PC-3 (cell line): Measurements from ENCODE around the gene DHRS3. TPM values are rescaled to one million over a fixed set of nuclear protein-coding genes. Genes with fewer than 3 reads are reported as not detected.

Experiments
- ATAC-seq: fragments of 200-7000 bp; cut with Tn5 transposase; 2 replicates; pipeline ENCODE4 v1.9.1; 2020; ENCODE audit warnings: mild to moderate bottlenecking, moderate library complexity
- BruUV-seq: library from RNA; stranded (reverse); fragments of 400-500 nt; replicated peaks from 2 replicates; lab custom pipeline; 2021; lab: Mats Ljungman, UMichigan
- CTCF ChIA-PET: fragments of 300-600 bp; sonication (Branson Sonifier 250); formaldehyde crosslinking; loops from one replicate; lab custom pipeline; 2022; ENCODE audit warnings: antibody characterized with exemption; lab: Charles Lee
- POLR2A ChIA-PET: fragments of 300-600 bp; sonication (Branson Sonifier 250); formaldehyde crosslinking; loops from one replicate; lab custom pipeline; 2022; ENCODE audit warnings: antibody characterized with exemption; ENCODE audit not compliant: unreplicated experiment; lab: Charles Lee
- DNase-seq: peaks from one replicate; pipeline ENCODE4 v3.0.0-alpha.2; 2015
- H2AFZ ChIP-seq: fragments of 300-600 bp; sonication (generic); 2 replicates; pipeline ENCODE4 v1.6.0; 2016; ENCODE audit warnings: antibody characterized with exemption, low read length
- H3F3A ChIP-seq: fragments of 300-600 bp; sonication (generic); one replicate; pipeline ENCODE4 v1.6.0; 2017; ENCODE audit warnings: antibody characterized with exemption, low read length, control low read depth, mild to moderate bottlenecking; ENCODE audit not compliant: unreplicated experiment
- H3K27ac ChIP-seq: fragments of 300-600 bp; sonication (generic); 2 replicates; pipeline ENCODE4 v1.5.1; 2016; ENCODE audit warnings: mild to moderate bottlenecking, low read length
- H3K27me3 ChIP-seq: fragments of 300-600 bp; sonication (generic); 2 replicates; pipeline ENCODE4 v1.6.1; 2016; ENCODE audit warnings: low read length, mixed read lengths
- H3K36me3 ChIP-seq: fragments of 300-600 bp; sonication (generic); 2 replicates; pipeline ENCODE4 v1.6.1; 2016; ENCODE audit warnings: low read depth, mixed run types, low read length, mixed read lengths
- H3K4me1 ChIP-seq: fragments of 300-600 bp; sonication (generic); 2 replicates; pipeline ENCODE4 v1.5.1; 2016; ENCODE audit warnings: low read length; ENCODE audit not compliant: insufficient read depth
- H3K4me2 ChIP-seq: fragments of 300-600 bp; sonication (generic); 2 replicates; pipeline ENCODE4 v1.6.0; 2016; ENCODE audit warnings: low read length
- H3K4me3 ChIP-seq: fragments of 300-600 bp; sonication (generic); 2 replicates; pipeline ENCODE4 v1.5.1; 2016; ENCODE audit warnings: mild to moderate bottlenecking, low read length, mixed read lengths
- H3K79me2 ChIP-seq: fragments of 300-600 bp; sonication (generic); 2 replicates; pipeline ENCODE4 v1.6.1; 2017; ENCODE audit warnings: low read length, mixed read lengths
- H3K9ac ChIP-seq: fragments of 300-600 bp; sonication (generic); 2 replicates; pipeline ENCODE4 v1.6.0; 2016; ENCODE audit warnings: mild to moderate bottlenecking, low read length
- H3K9me2 ChIP-seq: fragments of 300-600 bp; sonication (generic); replicated peaks from 2 replicates; pipeline ENCODE4 v1.6.1; 2016; ENCODE audit warnings: mixed run types, low read length, mixed read lengths
- H3K9me3 ChIP-seq: fragments of 300-600 bp; sonication (generic); 2 replicates; pipeline ENCODE4 v1.6.1; 2016; ENCODE audit warnings: low read length, mixed read lengths
- H4K20me1 ChIP-seq: fragments of 300-600 bp; sonication (generic); 2 replicates; pipeline ENCODE4 v1.6.1; 2016; ENCODE audit warnings: low read length, mixed read lengths
- EZH2 ChIP-seq: fragments of 300-600 bp; sonication (generic); IDR thresholded peaks from one replicate; pipeline ENCODE4 v1.6.1; 2017; ENCODE audit warnings: antibody characterized with exemption, mild to moderate bottlenecking, low read length; ENCODE audit not compliant: unreplicated experiment
- EZH2phosphoT487 ChIP-seq: fragments of 300-600 bp; sonication (generic); IDR thresholded peaks from 2 replicates; pipeline ENCODE4 v1.6.1; 2018; ENCODE audit warnings: mild to moderate bottlenecking, antibody characterized with exemption, low read length, borderline replicate concordance
- intact Hi-C: fragments of 100-400 bp; cut with micrococcal nuclease; formaldehyde crosslinking; loops from 2 replicates; pipeline ENCODE4 v1.9.0; 2023
- total RNA-seq: library from RNA; depleted of rRNA; stranded (reverse); fragments of >200 nt; gene quantifications from 2 replicates; pipeline ENCODE4 v1.2.3, GENCODE V29; 2014
- TF ChIP-seq, protein P1 (sequence below): fragments of 300-600 bp; sonication (generic); conservative IDR thresholded peaks from 2 replicates; pipeline ENCODE4 v1.5.1; 2017; ENCODE audit warnings: antibody characterized with exemption, low read depth, mild to moderate bottlenecking, low read length

The DHRS3 gene
- total RNA-seq, 1 experiment from 2014 or later: 105 TPM

DNA sequence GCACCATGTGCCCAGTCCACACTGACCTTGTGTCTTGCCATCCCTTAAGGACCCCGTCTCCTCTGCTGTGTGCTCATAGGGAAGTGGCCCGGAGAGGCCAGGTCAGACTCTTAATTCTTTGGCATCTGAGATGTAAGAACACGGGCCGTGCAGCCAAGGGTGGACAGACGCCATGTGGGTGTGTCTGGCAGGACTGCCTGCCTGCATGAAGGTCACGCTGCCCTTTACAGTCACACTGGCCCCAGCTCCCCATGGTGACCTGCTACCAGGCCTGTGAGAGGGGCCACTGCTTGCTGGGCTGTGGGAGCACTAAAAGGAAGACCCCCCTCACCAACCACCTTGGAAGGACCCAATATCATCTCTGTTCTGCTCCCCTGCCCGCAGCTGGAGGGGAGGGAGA, 17.7 kb downstream of the DHRS3 start:
- Histone ChIP-seq H3K9me2 (no peaks in the 10 kb centered on the region), H3F3A (peaks cover 5% of the 10 kb centered on the region), H3K79me2 (peaks cover 85% of the 10 kb centered on the region), H3K27ac (no peak overlapping the region), H3K9ac (no peak overlapping the region), H3K4me1 (peaks cover 76% of the 10 kb centered on the region), H3K27me3 (no peaks in the 10 kb centered on the region), H2AFZ (no peak overlapping the region), H4K20me1 (no peaks in the 10 kb centered on the region), H3K4me2 (no peak overlapping the region), H3K36me3 (peaks cover 5% of the 10 kb centered on the region; the same call in 1 of the 2 replicates), H3K4me3 (no peak overlapping the region), H3K9me3 (no peaks in the 10 kb centered on the region)
- ATAC-seq (no peak), DNase-seq (no peak)
- CTCF ChIA-PET: no interaction called here
- POLR2A ChIA-PET: no interaction called here
- TF ChIP-seq EZH2phosphoT487 (no peak), EZH2 (no peak)
- TF ChIP-seq, protein P1, sequence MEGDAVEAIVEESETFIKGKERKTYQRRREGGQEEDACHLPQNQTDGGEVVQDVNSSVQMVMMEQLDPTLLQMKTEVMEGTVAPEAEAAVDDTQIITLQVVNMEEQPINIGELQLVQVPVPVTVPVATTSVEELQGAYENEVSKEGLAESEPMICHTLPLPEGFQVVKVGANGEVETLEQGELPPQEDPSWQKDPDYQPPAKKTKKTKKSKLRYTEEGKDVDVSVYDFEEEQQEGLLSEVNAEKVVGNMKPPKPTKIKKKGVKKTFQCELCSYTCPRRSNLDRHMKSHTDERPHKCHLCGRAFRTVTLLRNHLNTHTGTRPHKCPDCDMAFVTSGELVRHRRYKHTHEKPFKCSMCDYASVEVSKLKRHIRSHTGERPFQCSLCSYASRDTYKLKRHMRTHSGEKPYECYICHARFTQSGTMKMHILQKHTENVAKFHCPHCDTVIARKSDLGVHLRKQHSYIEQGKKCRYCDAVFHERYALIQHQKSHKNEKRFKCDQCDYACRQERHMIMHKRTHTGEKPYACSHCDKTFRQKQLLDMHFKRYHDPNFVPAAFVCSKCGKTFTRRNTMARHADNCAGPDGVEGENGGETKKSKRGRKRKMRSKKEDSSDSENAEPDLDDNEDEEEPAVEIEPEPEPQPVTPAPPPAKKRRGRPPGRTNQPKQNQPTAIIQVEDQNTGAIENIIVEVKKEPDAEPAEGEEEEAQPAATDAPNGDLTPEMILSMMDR: no peak
- no TSS peak for BruUV-seq
- intact Hi-C loops: no loop called here

DNA sequence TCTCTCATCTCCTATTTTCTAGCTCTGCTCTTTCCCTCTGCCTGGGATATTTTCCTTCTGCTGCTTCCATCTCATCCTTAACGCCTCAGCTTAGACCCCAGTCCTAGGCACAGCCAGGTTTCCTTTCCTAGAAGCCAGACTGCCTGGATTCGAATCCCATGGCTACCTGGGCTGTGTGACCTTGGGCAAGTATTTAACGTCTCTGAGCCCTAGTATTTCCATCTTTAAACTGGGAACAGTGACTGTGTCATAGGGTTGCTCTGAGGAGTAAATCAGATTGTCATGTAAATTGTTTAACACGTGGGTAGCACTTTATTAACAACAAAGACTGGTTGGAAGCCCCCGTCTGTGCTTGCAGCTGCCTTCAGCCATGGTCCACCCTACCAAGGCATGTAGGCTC, 18.4 kb downstream of the DHRS3 start:
- ATAC-seq (no peak), DNase-seq (no peak)
- Histone ChIP-seq H2AFZ (no peak overlapping the region), H3K4me1 (peaks cover 74% of the 10 kb centered on the region), H3K27ac (no peak overlapping the region), H3K9me2 (no peaks in the 10 kb centered on the region), H3K36me3 (peaks cover 5% of the 10 kb centered on the region; the same call in 1 of the 2 replicates), H3K9ac (no peak overlapping the region), H3K79me2 (peaks cover 83% of the 10 kb centered on the region), H3K9me3 (no peaks in the 10 kb centered on the region), H3K27me3 (no peaks in the 10 kb centered on the region), H3K4me2 (no peak overlapping the region), H3K4me3 (no peak overlapping the region), H3F3A (peaks cover 5% of the 10 kb centered on the region), H4K20me1 (no peaks in the 10 kb centered on the region)
- ChIA-PET CTCF (no interaction called here), POLR2A (no interaction called here)
- TF ChIP-seq, protein P1: no peak
- TF ChIP-seq EZH2phosphoT487 (no peak), EZH2 (no peak)
- no TSS peak for BruUV-seq
- intact Hi-C loops: loop anchor here (5.0 kb wide), 1 partner anchor 122 kb away; no protein-coding TSS in a partner anchor

DNA sequence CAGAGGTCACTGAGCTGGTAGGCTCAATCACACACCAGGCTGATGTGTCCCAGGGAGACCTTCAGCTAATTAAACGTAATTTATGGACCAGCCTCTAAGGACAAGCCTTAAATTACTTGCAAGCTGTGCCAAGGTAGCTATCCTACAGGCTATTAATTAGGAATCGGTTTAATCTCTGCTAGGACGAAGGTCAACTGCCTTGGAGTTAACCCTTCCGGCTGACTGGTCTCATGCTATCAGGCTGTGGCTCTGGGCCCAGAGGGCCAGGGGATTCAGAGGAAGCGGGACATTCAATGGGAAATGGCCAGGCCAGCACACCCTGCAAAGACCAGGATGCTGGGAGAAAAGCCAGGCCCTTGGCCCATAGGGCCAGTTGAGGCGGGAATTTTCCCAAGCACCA, 19.0 kb downstream of the DHRS3 start:
- Histone ChIP-seq H3F3A (peaks cover 4% of the 10 kb centered on the region), H3K9ac (no peak overlapping the region), H3K79me2 (peaks cover 85% of the 10 kb centered on the region), H3K9me2 (no peaks in the 10 kb centered on the region), H3K9me3 (no peaks in the 10 kb centered on the region), H3K4me3 (no peak overlapping the region), H3K36me3 (peaks cover 4% of the 10 kb centered on the region; the same call in 1 of the 2 replicates), H3K27me3 (no peaks in the 10 kb centered on the region), H3K4me2 (no peak overlapping the region), H2AFZ (no peak overlapping the region), H3K27ac (no peak overlapping the region), H4K20me1 (no peaks in the 10 kb centered on the region), H3K4me1 (peaks cover 76% of the 10 kb centered on the region)
- no peak for ATAC-seq
- DNase-seq: no peak
- no TSS peak for BruUV-seq
- TF ChIP-seq EZH2 (no peak), EZH2phosphoT487 (no peak)
- TF ChIP-seq, protein P1: no peak
- POLR2A ChIA-PET: interaction anchor here (0.6 kb wide), 1 partner anchor 35 kb away, joined by 3 read pairs; no protein-coding TSS in a partner anchor
- CTCF ChIA-PET: interaction anchor here (1.5 kb wide), 1 partner anchor 20 kb away, joined by 6 read pairs; no protein-coding TSS in a partner anchor
- intact Hi-C loops: loop anchor here (5.0 kb wide), 1 partner anchor 122 kb away; no protein-coding TSS in a partner anchor
